ENCODE results near the gene WDR19.

WDR19 gene

GRCh38 chr4:39295784-39296183, 113.5 kb downstream of the WDR19 start:
- no peak for DNase-seq (ENCODE audit: extremely low read depth in 1 of 2, low read depth in 1 of 2)

GRCh38 chr4:39302901-39303300, 120.6 kb downstream of the WDR19 start:
- DNase-seq (ENCODE audit: extremely low read depth in 1 of 2, low read depth in 1 of 2) = no peak

DNA sequence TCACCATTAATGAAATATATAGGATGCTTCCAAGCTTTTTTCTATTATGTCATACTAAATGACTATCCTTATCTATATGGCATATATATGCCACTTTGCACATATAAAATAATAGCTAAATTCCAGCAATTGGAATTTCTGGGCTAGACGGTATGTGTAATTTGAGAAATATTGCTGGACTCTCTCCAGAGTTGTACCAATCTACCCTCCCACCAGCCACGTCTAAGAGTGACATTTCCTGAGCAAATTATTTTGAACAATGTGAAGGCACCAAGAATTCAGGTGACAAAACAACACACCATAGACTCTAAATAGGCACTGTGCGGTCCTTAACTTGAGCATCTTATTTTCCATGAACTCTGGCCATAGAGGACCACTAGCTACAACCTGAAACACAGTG, 121.5 kb downstream of the WDR19 start:
- DNase-seq (ENCODE audit: extremely low read depth in 1 of 2, low read depth in 1 of 2) = no peak

DNA sequence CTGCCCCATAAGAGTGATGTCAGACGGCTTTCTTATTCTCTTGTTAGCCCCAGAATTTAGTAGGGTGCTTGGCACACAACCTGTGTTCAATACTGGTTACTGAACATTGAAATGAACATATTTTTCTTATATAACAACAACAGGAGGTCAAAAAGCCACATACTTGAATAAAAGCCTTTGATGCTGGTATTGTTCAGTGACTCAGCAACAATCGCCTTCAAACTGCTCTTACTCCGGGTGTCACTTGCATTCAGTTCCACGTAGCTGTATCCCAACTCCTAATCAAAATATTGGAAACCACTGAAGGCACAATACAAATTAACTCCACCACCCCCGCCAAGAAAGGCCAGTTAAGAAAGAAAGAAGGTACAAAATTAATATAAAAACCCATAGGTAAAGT, 122.3 kb downstream of the WDR19 start:
- DNase-seq (ENCODE audit: extremely low read depth in 1 of 2, low read depth in 1 of 2) = no peak

- DNase-seq (ENCODE audit: extremely low read depth in 1 of 2, low read depth in 1 of 2) = no peak
These were observed 123.8 kb downstream of the WDR19 start for GRCh38 chr4:39305912-39306677.

- no peak for DNase-seq (ENCODE audit: extremely low read depth in 1 of 2, low read depth in 1 of 2)
These were observed 126.3 kb downstream of the WDR19 start for GRCh38 chr4:39308611-39309010.

DNA sequence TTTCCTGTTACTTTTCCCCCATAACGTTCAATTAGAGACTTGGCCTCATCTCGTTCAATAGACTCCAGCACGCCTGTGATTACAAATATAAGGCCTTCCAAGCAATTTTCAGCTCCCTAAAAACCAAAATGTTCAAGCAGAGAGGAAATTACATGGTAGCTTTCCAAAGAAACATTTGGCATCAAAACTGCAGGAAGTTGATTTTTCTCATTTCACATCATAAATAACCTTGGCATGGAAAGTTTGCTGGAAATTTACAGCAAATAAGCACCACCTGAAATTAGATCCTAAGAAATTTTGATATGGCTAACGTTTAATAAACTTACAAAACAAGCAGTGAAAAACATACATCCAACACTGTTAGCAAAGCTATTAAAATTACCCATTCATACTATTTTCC, 130.5 kb downstream of the WDR19 start:
- DNase-seq (ENCODE audit: extremely low read depth in 1 of 2, low read depth in 1 of 2) = no peak

DNA sequence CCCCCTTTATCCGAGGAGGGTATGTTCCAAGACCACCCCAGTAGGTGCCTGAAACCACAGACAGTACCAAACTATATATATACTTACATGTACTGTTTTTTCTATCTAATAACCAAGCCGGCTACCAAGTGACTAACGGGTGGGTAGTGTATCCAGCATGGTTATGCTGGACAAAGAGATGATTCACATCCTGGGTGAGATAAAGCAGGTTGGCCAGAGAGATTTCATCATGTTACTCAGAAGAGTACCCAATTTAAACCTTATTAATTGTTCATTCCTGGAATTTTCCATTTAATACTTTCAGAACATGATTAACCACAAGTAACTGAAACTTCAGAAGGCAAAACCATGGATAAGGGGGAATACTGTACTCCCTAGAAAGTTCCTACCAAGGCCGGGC, 137.3 kb downstream of the WDR19 start:
- no peak for DNase-seq (ENCODE audit: extremely low read depth in 1 of 2, low read depth in 1 of 2)

DNA sequence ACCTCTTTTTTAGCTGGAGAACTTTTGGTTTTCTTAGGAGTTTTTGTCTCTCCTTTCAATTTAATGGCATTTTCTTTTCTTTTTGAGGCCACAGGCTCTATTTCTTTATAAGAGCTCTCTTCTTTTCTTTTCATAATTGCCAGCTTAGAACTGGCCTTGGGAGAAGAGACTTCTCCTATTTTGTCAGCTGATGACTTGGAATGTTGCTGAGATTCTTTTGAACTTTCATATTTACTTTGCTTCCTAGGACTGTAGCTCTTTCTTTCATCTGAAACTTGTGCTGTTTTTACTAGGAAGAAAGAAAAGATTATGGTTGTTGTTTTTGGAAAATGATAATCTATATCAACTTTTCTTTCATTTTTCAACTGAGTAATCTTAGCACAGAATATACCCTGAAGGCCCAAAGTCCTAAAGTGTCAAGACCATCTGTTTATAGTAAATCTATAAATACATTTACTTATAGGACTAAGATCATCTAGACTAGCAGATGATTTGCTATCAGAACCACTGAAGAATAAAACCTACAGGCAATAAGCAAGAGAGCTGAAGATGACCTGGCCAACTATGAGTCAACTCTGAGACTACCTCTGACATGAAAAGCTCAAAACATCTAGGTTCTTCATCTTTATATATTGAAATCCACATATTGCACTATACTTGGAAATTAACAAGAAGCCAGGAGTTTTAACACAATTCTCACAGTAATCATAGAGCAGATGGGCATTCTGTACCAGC, 138.2 kb downstream of the WDR19 start:
- no peak for DNase-seq (ENCODE audit: extremely low read depth in 1 of 2, low read depth in 1 of 2)

- DNase-seq (ENCODE audit: extremely low read depth in 1 of 2, low read depth in 1 of 2) = no peak
These were observed 141.5 kb downstream of the WDR19 start for GRCh38 chr4:39323821-39324220.

GRCh38 chr4:39324446-39324845, 142.1 kb downstream of the WDR19 start:
- DNase-seq (ENCODE audit: extremely low read depth in 1 of 2, low read depth in 1 of 2) = no peak

- no peak for DNase-seq (ENCODE audit: extremely low read depth in 1 of 2, low read depth in 1 of 2)
These were observed 142.7 kb downstream of the WDR19 start for GRCh38 chr4:39324897-39325613.

DNA sequence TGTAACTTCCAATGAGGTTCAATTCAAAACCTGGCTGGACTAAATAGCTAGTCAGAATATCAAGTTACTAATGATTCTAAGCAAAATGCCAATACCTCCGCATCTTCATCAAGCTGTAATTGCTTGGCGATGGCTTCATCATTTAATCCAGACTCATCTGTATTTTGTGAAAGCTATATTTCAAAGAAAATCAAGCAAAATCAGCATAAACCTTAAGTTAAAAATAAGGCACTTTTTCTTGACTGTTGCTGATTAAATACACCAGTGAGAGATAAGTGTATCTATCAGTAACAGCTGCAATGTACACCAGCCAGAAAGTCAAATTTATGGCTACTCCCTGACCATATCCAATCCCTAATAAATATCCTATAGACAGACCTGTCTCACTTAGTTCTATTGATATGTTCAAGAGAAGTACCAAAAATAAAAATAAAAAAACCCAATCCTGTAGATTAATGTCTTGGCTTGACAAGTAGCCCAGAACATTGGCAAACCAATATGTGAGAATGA, 144.2 kb downstream of the WDR19 start:
- DNase-seq (ENCODE audit: extremely low read depth in 1 of 2, low read depth in 1 of 2) = no peak

DNA sequence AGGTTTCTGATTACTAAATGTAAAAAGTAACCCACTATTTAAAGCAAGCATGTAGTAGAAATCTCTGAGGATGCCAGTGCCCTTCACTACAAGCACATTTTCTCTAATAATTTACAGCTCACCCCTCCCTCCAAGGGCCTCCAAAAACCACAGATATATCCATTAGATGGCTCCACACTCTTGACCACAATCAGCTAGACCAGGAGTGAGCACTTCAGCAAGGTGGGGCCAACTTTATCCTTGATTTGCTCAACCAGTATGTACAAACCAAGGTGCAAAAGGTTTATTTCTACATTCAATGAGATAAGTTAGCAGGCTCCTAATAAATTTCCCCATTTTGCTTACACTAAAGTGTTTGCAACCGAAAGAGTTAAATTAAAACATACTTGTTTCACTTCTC, 148.0 kb downstream of the WDR19 start:
- no peak for DNase-seq (ENCODE audit: extremely low read depth in 1 of 2, low read depth in 1 of 2)

DNA sequence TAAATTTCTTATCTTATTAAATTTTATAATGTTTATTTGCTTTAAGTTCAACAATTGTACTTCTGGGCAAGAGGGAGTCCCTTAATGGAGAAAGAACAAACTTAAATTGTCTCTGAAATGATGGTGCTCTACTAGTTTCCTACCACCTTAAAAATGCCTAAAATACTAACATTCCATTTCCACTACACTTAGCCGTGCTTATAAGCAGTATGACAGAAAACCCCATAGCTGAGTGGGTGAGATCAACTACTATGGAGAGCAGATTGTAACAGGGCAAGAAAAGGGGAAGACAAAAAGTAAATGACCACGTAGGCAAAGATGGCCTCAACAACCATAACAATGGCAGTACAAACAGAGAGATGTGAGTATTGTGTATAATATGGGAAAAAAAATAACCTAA, 148.9 kb downstream of the WDR19 start:
- no peak for DNase-seq (ENCODE audit: extremely low read depth in 1 of 2, low read depth in 1 of 2)
